SK-MEL-5 (cell line): ENCODE results near the gene RIC3. TPM values are rescaled to one million over a fixed set of nuclear protein-coding genes. Genes with fewer than 3 reads are reported as not detected.
A peak's percentile ranks its signal among the peaks of the same experiment; 100 is the strongest.

Source experiments
- DNase-seq: peaks from one replicate; pipeline ENCODE4 v3.0.0-alpha.2; 2016; ENCODE audit warnings: low read depth, low spot score
- in situ Hi-C: cut with HindIII; loops from 2 replicates; pipeline ENCODE4 v1.10.0; 2016; ENCODE audit warnings: low sequenced_read_pairs, high pct_unique_total_duplicates, low pct_unique_long_range_greater_than_20kb
- polyA plus RNA-seq, 2 experiments: library from polyadenylated mRNA; depleted of rRNA; stranded (reverse); fragments of >200 nt; gene quantifications; 2 replicates each; pipeline ENCODE4 v1.2.3, GENCODE V29; 2015
- total RNA-seq: library from RNA; depleted of rRNA; stranded (reverse); fragments of >200 nt; shearing (Covaris generic); gene quantifications from 2 replicates; pipeline ENCODE4 v1.2.3, GENCODE V29; 2014; rRNA removed

RIC3 gene, protein sequence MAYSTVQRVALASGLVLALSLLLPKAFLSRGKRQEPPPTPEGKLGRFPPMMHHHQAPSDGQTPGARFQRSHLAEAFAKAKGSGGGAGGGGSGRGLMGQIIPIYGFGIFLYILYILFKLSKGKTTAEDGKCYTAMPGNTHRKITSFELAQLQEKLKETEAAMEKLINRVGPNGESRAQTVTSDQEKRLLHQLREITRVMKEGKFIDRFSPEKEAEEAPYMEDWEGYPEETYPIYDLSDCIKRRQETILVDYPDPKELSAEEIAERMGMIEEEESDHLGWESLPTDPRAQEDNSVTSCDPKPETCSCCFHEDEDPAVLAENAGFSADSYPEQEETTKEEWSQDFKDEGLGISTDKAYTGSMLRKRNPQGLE
- 0.34 and 2.6 TPM in 2 replicates for total RNA-seq
- 1.2 and 3.1 TPM in 2 replicates for polyA plus RNA-seq (2015; cell fraction: cytosol; rRNA removed)
- 45.0 and 51.4 TPM in 2 replicates for polyA plus RNA-seq (2015; cell fraction: nucleus; rRNA removed)

DNA sequence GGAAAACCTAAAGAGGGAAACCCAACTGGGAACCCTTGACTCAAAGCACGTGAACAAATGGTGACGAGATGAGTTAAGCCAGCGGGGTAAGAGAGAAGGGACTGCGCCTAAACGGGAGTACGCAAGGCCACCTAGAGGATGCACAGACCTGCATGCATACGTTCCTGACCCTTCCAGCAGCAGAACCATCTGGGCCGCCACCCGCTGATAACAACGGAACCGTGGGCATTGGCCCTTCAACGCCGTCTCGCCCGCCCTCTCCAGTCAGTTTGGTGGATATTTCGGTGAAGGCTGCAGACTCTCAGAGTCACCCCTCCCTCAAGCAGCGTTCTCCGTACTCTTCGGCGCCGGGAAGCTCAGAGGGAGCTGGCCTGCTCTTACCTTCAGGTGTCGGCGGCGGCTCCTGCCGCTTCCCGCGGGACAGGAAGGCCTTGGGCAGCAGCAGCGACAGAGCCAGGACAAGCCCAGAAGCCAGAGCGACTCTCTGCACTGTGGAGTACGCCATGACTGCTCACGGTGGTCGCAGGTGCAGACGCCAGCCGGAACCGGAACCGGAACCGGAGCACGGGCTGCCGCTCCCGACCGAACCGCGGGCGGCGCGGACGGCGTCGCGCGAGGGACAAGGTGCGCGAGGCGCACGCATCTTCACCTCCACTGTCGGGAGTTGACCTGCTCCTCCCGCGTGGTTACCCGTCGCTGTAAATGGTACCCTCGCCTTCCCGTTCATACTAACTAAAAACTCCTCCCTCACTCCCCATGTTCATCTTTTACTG, at the start of gene RIC3:
Gene RIC3, minus strand, starts transcription at position 541 of the 773 bp plus-strand sequence. Its CDS starts 36 bp downstream, at position 505.
- DNase-seq = peak; percentile 3
- in situ Hi-C loops = no loop called here

DNA sequence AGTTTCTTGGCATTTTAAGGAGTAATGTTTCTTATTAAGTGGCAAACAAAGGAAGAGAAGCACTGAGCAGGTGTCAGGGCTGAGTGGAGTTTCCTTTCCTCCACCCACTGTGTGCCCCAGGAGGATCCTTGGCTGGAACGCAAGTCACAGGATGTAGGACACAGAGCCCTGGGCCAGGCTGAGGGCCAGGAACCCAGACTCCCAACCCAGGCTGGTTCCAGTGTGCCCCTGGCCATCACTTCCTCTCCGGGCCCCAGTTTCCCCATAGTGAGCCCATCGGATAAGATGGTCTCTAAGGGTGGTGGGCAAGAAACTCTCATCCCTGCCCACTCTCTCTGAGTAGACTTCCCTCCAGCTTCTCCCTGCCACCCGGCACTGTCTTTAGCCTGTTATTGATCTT, 49.6 kb upstream of the RIC3 start:
- in situ Hi-C loops = no loop called here

DNA sequence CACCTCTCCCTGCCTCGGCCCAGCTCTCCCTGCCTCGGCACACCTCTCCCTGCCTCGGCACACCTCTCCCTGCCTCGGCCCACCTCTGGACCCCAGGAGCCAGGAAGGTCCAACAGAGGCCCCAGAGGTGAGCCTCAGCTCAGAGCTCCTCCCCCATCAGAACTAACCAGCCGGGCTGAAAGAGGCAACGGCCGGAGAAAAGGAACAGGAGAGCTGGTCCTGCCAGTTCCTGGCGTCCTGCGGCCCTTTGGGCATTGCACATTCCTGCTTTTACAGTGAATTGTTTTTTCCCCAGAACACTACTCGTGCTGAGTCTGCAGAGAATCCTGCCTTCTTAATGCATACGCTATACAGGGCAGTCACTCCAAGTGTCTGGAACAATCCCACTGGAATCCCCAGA, 49.1 kb upstream of the RIC3 start:
- no peak for DNase-seq
- in situ Hi-C loops = no loop called here

More for the DNA sequence above, 49.6 kb upstream of the RIC3 start:
- no peak for DNase-seq

DNA sequence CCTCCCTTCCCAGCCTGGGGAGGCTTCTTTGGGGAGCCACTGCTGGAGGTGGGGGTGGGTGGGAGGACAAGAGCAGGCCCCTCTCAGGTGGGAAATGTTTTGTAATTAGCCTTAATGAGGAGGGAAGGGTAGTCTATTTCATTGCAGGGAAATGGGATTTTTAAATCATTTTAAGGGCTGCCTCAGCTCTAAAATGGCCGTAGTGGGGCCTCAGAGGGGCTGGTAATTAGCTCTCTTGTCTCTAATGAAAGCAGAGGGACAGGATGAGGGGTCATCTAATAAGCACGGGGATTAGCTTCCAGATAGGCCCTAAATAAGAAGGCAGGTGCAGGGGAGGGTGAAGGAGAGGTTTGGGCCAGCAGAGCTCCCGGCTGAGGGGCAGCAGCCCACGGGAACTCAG, 48.3 kb upstream of the RIC3 start:
- DNase-seq = no peak
- in situ Hi-C loops = no loop called here

DNA sequence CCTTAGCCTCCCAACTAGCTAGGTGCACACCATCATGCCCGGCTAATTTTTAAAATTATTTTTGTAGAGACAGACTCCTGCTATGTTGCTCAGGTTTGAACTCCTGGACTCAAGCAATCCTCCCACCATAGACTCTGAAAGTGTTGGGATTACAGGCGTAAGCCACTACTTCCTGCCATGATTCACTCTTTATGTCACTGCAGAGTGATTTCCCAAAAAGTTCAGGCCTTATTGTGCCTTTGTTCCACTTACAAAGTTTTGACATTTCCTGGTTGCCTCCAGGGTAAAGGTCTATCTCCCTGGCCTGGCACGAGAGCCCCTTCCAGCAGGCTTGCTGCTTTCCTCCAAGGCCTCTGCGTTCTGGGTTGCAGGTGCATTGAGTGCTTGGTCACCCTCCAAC, 44.6 kb upstream of the RIC3 start:
- in situ Hi-C loops = no loop called here
- DNase-seq = peak; percentile 68

DNA sequence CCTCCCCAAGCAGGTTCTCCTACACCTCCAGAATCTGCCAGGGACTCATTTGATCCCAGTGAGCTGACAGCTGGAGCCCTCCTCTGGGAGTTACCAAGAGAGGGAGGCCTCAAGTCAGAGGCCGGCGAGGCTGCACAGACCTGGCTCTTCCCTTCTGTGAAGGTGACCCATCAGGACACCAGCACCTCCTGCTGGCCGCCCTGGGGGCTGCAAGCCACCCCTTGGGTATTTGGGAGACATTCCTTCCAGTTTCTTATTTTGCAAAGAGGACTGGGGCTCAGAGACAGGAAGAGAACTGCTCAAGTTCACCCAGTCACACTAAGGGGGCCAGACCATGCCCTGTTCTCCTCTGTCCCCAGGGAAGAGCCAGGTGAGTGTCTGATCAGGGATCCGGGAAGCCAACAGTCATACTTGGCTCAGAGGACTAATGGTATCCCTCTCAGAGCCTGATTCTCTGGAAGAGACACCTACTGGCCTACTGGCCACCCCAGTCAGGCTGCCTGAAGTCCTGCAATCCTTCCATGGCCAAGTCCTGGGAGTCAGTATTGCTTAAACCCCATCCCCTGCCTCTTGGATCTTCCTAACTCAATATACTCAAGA, 40.5 kb upstream of the RIC3 start:
- in situ Hi-C loops = no loop called here
- peak; percentile 50 for DNase-seq

DNA sequence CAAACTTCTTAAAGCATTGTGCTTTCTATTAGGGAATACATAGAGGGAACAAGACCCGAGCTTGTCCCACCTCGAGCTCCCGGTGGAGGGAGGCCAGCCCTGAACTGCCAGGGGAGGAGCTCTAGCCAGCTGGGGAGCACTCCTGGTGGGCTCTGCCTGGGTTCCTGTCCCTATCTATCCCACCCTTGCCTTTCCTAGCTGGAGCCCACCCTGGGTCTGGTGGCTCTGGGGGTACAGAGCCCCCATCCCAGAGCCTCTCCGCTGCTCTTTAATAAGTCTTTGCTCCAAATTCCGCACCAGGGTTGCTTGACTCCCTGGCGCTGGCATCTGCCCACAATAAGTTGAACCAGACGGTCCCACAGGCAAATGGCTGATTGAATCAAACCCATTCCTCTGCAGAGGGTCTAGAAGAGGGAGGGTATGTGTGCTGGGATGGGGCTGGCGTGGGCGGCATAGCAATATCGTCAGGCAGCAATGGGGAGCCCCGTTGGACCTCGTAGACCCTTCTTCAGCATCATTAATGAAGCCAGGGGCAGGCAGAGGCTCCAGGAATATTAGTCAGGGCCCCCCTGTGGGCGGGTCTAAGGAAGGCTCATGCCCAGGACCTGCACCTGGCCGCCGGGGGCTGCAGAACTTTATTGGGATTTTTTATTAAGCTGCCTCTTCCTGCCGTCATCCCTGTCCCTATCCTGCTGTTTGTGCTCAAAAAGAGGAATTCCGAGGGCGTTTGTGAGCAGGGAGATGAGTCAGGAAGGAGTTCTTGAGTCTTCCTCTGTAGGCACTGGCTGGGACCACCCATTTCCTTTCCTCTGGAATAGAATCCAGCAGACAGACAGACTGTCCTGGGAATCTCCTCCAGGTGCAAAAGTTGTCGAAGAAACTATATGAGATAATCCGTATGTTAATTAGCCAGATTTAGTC, 38.5 kb upstream of the RIC3 start:
- DNase-seq = no peak

DNA sequence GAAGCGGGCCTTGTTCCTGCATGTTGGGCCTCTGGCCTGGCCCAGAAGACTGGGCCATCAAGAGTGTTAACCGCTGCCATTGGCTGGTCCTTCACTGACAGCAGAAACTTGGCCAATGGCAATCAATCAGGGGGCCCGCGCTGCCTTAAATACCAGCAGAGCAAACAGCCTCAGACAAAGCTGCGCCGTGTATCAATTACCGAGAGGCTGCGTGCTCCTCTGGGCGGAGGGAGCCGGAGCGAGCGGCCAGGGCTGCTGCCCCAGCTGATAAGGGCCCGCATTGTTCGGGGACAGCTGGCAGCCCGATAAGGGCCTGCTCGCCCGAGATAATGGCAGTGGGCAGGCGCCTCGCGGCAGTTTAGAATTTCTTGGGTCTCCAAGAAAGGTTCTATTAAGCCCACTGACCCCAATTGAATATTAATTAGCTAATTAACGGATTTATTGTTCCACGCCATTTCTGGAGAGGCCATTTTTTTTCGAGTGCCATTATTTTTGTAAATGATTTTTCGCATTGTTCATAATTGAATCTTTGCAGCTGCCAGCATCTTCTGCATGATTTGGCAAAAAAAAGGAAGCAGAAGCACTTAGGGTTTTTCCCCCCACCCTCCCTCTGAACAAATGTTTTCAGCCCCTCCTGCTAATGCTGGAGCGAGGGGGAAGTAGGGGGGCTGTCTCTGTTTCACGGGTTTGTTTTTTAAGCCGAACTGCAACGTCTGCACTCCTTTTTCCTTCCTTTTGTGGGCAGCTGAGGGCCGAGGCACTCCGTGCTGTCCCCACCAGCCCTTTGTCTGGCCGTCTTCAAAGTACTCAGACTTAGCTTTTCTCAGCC, 37.6 kb upstream of the RIC3 start:
- in situ Hi-C loops = no loop called here
- DNase-seq = no peak

More for the DNA sequence above, 38.5 kb upstream of the RIC3 start:
- in situ Hi-C loops = no loop called here

DNA sequence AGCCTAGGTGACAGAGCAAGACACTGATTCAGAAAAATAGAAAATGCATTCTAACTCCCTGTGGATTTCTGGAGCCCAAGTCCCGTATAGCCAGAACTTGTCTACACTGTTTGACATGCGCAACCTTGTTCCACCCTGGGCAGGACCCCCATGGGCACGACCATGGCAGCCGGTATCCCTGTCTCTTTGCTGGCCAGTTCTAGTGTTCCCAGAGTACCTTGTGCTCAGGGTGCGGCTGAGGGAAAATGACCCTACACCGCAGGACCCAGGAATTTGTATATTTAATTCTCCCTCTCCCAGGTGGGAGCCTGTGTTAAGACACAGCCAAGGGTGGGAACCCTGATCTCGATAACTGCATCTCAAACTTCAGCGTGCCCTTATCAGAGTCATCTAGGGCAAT, 36.7 kb upstream of the RIC3 start:
- in situ Hi-C loops = no loop called here
- no peak for DNase-seq

DNA sequence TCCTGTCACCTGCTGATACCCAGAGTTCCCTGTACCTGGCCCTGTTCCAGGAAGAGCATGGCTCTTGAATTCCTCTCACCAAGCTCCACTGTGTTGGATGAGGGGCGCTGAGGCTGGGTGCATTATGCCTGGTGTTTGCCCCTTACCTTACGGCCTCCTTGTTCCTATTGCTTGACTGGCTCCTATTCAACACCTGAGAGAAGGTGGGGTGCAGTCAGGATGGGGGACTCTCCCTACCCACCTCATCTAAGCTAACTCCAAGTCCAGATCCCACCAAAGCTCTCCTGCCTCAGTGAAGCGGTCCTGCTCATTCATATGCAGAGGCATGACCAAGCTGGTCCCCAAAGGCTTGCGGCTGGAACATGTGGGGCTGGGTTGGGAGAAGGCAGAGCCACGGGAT, 35.8 kb upstream of the RIC3 start:
- DNase-seq = no peak
- in situ Hi-C loops = no loop called here

DNA sequence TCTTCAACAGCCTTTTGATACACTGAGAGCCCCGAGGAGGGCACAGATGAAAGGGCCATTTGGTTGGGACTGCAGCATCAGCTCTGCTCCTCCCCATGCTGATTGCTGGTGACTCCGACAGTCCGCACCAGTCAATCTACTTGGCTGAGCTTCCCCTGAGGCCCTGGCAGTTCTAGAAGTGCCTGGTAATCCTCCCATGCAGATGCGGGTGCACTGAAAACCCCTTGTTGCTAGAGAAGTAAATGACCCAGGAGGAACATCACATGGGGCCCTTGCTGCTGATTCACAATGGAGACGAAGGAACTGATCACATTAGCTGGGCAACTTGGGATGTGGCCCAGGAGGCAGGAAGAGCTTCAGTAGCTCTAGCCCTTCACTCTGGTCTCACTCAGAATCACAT, 35.2 kb upstream of the RIC3 start:
- DNase-seq = no peak
- in situ Hi-C loops = no loop called here

DNA sequence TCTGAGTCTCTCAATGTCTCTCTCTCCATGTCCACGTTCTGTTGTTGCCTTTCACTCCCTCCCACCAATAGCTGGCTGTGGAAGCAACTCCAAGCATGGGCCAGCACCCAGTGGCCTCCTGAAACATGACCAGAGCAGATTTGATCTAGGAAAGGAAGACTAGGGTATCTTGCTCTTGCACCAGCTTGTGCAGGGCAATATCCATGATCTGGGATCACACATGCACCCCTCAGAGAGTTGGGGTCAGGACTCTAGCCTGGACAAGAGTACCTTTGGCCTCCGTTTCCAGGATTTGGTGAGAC, 34.5 kb upstream of the RIC3 start:
- no peak for DNase-seq
- in situ Hi-C loops = no loop called here

DNA sequence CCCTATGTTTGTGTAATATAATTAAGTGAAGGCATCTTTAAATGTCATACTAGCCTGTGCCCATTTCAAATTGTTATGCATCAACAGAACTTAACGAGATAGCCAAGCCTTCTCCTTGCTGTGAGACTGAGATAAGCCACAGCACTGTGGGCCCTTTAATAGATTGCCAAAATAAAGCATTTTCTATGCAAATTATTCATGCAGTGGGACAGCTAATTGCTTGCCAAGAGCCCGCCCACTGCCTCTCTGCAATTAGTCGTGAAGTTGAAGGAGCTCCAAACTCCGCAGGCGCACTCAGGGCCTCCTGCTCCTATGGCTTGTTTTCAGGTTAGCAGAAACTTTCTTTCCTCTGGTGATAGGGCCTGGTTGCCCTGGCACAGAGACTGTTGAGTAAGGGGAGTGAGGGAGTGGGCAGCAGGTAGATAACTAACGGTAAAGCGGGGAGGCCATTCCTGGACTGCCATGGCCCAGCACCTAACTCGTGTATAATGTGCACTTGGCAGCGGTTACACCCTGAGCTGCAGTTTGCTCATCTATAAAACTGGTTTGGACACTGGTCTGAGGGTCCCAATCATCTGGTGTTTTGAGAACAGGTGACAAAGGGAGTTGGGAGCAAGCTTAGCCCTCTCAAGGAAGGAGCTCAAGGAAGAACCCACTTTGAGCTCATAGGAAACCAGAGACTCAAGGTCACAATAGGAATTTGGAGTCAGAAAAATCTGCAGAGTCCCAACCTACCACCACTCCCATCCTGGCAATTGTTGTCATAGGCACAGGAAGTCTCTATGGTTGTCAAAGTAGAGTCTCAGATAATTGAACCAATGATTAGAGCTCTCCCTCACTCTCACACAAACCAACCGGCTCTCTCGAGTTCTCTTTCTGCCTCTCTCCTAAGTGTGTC, 33.9 kb upstream of the RIC3 start:
- DNase-seq = no peak
- in situ Hi-C loops = no loop called here

DNA sequence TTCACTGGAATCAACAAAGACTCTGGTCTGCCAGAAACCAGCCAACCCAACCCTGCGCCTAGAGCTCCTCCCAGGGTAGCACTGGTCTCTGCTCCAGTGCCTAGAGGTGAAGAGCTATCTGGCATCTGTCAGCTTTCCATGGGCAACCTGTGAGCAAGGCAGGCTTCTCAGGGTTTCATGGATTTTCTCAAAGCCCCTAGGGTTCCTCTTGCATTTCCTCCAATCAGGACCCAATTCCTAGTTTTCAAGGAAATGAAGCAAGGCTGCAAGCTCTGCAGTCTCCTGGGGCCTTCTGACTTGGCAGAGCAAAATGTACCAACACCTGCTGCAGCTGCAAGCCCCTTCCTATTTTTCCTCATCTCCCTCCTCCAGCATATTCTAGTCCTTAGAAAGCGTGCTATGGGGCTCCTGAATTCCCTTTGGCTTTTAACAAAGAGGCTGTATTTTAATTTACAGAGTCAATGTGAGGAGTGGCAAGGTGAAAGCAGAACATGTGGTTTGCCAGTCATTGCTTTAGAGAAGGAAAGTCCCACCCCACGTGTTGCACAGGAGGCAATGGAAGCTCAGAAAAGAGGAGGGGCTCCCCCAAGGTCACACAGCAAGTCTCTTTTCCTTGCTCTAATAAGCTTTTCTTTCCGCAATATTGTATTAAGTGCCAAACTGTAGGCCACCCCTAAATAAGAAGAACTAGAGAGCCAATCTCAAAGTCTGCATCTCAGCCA, 33.0 kb upstream of the RIC3 start:
- in situ Hi-C loops = no loop called here

DNA sequence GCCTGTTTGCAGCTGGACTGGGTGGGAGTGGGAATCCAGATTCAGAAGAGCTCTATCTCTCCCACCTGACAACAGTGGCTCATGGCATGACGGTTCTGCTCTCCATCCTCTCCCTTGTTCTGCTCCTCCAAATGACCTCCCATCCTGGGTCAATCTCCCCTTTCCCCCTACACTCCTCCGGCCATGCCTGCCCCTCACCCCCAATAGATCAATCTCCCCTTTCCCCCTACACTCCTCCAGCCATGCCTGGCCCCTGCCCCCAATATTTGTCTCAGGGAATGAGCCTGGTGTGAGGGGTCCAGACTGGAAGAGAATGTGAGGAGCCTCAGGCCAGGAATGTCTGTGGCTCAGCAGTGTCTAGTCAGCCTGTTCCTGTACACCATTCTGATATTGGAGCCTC, 30.9 kb upstream of the RIC3 start:
- DNase-seq = no peak
- in situ Hi-C loops = no loop called here

More for the DNA sequence above, 33.0 kb upstream of the RIC3 start:
- no peak for DNase-seq
